Neural crest cell (in vitro differentiated cells): ENCODE results near the gene RBM43. TPM values are rescaled to one million over a fixed set of nuclear protein-coding genes. Genes with fewer than 3 reads are reported as not detected.

ENCODE experiments used
- DNase-seq: peaks from one replicate; pipeline ENCODE4 v3.0.0; 2021; ENCODE audit warnings: low read depth, mixed read lengths, low spot score
- H3K27ac Mint-ChIP-seq: one replicate; pipeline ENCODE4 v1.8.0; 2021; ENCODE audit warnings: mild to moderate bottlenecking, mixed read lengths; ENCODE audit not compliant: unreplicated experiment
- H3K27me3 Mint-ChIP-seq: 2 replicates; pipeline ENCODE4 v1.8.0; 2021; ENCODE audit warnings: low read depth, mild to moderate bottlenecking, mixed read lengths
- H3K36me3 Mint-ChIP-seq: 2 replicates; pipeline ENCODE4 v1.8.0; 2021; ENCODE audit warnings: low read depth, mild to moderate bottlenecking, mixed read lengths
- H3K4me1 Mint-ChIP-seq: 2 replicates; pipeline ENCODE4 v1.8.0; 2021; ENCODE audit warnings: mixed read lengths
- H3K4me3 Mint-ChIP-seq: one replicate; pipeline ENCODE4 v1.8.0; 2021; ENCODE audit warnings: mild to moderate bottlenecking, mixed read lengths
- H3K9me3 Mint-ChIP-seq: 2 replicates; pipeline ENCODE4 v1.8.0; 2021; ENCODE audit warnings: mixed read lengths
- total RNA-seq: library from RNA; stranded (reverse); gene quantifications from 2 replicates; pipeline ENCODE4 v1.2.1, GENCODE V29; 2021
- TF ChIP-seq, protein P1 (sequence below): fragments of 200-600 bp; sonication (generic); conservative IDR thresholded peaks from 2 replicates; pipeline ENCODE4 v1.5.0; 2021; ENCODE audit warnings: antibody characterized with exemption, mild to moderate bottlenecking

RBM43 gene
- total RNA-seq, 1 donor from 2014 or later = 8.1 TPM

DNA sequence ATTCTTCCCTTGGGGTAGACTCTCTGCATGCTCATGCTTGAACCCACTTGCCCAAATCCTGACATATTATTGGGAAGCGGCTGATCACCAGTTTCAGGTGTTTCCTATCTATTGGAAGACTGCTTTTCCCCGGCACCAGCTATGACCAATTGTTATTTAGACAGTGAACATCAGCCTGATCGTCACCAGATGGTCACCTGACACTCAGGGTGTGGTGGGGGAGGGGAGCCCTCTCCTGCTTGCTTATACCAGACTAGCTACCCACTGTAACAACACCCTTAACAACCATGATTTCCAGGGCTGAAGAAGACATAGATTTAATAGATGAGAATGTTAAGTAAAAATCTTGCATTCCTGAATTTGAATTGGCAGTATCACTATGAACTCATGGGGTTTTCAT, 44.3 kb downstream of the RBM43 start:
- Mint-ChIP-seq H3K27me3 (no peaks in the 10 kb centered on the region), H3K36me3 (no peaks in the 10 kb centered on the region), H3K4me1 (no peaks in the 10 kb centered on the region), H3K4me3 (no peak overlapping the region), H3K9me3 (no peaks in the 10 kb centered on the region), H3K27ac (no peak overlapping the region)
- no peak for DNase-seq
- TF ChIP-seq, protein P1, sequence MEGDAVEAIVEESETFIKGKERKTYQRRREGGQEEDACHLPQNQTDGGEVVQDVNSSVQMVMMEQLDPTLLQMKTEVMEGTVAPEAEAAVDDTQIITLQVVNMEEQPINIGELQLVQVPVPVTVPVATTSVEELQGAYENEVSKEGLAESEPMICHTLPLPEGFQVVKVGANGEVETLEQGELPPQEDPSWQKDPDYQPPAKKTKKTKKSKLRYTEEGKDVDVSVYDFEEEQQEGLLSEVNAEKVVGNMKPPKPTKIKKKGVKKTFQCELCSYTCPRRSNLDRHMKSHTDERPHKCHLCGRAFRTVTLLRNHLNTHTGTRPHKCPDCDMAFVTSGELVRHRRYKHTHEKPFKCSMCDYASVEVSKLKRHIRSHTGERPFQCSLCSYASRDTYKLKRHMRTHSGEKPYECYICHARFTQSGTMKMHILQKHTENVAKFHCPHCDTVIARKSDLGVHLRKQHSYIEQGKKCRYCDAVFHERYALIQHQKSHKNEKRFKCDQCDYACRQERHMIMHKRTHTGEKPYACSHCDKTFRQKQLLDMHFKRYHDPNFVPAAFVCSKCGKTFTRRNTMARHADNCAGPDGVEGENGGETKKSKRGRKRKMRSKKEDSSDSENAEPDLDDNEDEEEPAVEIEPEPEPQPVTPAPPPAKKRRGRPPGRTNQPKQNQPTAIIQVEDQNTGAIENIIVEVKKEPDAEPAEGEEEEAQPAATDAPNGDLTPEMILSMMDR = no peak

DNA sequence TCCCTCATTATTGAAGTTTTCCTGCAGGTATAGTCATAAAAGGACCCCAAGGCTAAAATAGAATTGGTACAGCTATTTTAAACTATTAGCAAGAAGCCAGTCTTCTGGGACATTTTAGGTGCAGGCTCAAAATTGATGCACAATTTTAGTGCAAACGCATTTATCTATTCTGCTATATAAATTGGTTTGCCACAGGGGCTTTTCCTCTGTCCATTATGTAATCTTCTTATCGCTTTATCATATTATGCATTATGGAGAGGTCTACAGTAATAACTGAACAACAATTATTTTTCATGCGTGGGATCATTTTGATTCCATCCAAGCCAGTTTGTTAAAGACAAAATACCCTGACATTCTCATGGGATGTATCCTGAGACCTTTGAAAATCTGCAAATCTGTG, 54.6 kb downstream of the RBM43 start:
- TF ChIP-seq, protein P1 = no peak
- no peak for DNase-seq
- no peak overlapping the region for H3K4me3 Mint-ChIP-seq
- H3K27ac Mint-ChIP-seq = no peak overlapping the region
- H3K9me3 Mint-ChIP-seq = peaks cover 5% of the 10 kb centered on the region
- peaks cover 36% of the 10 kb centered on the region for H3K4me1 Mint-ChIP-seq
- H3K36me3 Mint-ChIP-seq = no peaks in the 10 kb centered on the region
- H3K27me3 Mint-ChIP-seq = no peaks in the 10 kb centered on the region

DNA sequence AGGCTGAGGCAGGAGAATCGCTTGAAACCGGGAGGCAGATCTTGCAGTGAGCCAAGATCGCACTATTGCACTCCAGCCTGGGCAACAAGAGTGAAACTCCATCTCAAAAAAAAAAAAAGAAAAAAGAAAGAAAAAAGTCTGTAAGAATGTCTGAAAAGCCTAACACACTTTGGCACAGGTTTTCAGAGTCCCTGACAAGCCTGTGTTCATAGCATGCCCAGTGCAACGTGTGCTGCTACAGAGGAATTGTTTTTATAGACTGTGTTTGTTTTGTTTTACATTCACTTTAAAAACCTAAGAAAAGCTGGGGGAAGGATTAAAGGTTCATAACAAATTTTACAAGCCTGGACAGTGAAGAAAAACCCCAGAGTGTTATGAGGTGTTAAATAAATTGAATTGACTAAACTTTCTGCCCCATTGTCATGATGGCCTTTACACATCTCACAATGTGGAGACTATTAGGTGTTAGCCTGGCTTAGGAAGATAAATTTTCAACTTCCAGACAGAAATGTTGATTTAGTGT, 55.2 kb downstream of the RBM43 start:
- peaks cover 40% of the 10 kb centered on the region for H3K4me1 Mint-ChIP-seq
- peaks cover 5% of the 10 kb centered on the region for H3K9me3 Mint-ChIP-seq
- no peak overlapping the region for H3K27ac Mint-ChIP-seq
- H3K36me3 Mint-ChIP-seq = no peaks in the 10 kb centered on the region
- TF ChIP-seq, protein P1 = no peak
- DNase-seq = no peak
- H3K4me3 Mint-ChIP-seq = no peak overlapping the region
- no peaks in the 10 kb centered on the region for H3K27me3 Mint-ChIP-seq

DNA sequence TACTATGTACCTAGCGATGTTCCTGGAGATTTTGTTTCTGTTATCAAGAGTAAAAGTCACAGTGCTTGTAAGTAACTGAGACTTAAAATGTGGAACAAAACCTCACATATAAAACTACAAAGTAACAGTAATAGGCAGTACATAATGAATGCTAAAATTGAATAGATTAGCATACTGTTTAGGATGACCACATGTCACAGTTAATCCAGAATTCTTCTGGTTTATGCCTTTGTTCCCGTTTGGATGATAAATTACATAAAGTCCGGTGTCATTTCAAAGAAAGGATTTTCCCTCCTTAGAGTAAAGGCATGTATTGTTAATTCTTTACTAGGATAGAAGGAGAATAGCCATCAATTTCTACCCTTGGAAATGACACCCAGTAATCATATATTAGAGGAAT, 56.1 kb downstream of the RBM43 start:
- peaks cover 48% of the 10 kb centered on the region for H3K4me1 Mint-ChIP-seq
- H3K36me3 Mint-ChIP-seq = no peaks in the 10 kb centered on the region
- H3K27me3 Mint-ChIP-seq = no peaks in the 10 kb centered on the region
- H3K4me3 Mint-ChIP-seq = no peak overlapping the region
- no peak overlapping the region for H3K27ac Mint-ChIP-seq
- DNase-seq = no peak
- H3K9me3 Mint-ChIP-seq = peaks cover 5% of the 10 kb centered on the region
- TF ChIP-seq, protein P1 = no peak

DNA sequence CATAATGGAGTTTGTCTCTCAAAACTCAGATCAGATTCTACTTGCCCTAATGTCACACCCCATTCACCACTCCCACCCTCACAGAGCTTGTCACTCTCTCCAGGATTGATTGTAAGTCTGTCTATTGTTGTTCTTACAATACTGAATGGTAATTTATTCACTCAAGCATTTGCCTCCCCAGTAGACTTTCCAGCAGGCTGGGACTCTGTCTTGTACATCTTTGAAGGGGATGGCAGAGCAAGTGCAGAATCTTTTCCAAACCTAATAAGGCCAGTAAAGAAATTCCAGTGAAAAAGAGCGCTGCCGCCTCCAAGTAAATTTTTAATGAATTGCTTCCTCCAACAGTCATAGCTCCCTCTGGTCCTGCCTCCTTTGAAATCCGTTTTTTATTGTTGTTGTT, 56.9 kb downstream of the RBM43 start:
- Mint-ChIP-seq H3K9me3 (peaks cover 5% of the 10 kb centered on the region), H3K36me3 (no peaks in the 10 kb centered on the region), H3K27ac (peak overlapping the region; percentile 9), H3K4me1 (peaks cover 52% of the 10 kb centered on the region), H3K4me3 (peak overlapping the region; percentile 4), H3K27me3 (no peaks in the 10 kb centered on the region)
- no peak for DNase-seq
- TF ChIP-seq, protein P1 = no peak

DNA sequence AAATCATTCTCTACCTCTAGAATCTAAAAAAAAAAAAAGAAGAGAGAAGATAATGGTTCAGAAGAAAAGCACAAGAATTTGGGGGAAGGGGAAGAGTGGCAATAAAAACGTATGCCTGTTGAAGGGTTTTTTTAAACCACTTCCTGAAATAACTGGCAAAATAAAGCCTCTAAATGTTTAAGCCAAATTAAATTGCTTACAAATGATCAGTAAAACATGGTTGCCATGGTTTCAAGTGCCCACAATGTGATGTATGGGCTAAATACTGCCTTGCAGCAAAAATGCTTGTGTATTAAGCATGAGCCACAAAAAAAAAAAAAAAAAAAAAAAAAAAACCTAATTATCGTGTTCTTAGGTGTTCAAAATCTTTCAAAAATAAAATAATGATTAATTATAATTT, 60.8 kb downstream of the RBM43 start:
- Mint-ChIP-seq H3K36me3 (no peaks in the 10 kb centered on the region), H3K4me3 (no peak overlapping the region), H3K4me1 (peaks cover 39% of the 10 kb centered on the region), H3K27me3 (no peaks in the 10 kb centered on the region), H3K27ac (no peak overlapping the region), H3K9me3 (peaks cover 8% of the 10 kb centered on the region)
- TF ChIP-seq, protein P1 = no peak
- DNase-seq = no peak
